ENCODE measurements around the gene FMNL2.

Gene FMNL2

DNA sequence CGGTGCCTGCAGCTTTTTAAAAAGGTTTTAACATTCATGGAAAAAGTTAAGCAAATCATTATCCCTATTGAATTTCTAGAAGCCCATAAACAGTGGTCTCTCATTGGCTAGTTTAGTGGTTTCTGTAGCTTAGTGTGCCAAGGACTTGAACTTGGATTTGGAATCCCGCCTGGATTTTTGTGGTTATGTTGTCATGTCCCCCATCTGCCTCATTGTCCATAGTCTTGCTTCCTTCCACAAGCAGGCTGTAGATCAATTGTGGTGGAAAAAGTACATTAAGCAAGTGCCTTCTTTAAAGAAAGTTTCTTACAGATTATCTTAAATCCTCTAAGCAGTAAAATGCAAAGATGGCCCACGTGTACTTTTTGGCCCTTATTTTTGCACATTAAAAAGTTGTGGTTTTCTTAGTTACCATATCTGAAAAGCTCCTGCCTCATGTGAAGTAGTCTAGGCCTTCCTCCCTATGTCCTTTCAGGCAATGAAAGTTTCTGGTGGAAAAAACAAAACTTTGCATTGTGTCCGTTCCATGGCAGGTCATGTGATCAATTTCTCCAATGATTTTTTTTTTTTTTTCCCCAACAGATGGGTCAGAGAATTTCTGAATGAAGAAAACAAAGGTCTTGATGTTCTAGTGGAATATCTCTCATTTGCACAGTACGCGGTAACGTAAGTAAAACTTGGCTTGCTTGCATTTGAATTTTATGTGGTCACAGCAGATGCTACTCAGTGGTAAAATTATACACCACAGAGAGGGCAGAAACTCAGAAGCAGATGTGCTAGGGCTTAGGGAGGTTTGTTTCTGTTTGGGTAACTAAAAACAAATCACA is 223.4 kb downstream of the FMNL2 start:
- DNase-seq (ENCODE audit: low read depth) = peak; percentile 94

DNA sequence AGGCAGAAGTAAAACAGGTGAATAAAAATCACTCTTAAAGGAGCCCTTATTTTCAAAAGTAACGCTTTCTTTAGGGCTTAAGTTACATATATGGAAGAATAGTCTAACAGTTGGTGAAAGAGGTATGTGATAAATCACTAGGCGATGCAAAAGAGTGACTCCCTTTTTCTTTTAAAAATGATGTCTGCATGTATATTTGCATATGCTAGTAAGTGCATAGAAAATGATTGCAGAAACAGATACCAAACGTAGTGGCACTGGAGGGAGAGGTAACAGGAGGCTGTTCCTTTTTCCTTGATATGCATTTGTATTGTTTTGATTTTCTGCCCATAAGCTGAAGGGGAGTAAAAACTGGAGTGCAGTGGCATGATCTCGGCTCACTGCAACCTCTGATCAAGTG is 224.0 kb downstream of the FMNL2 start:
- no peak for DNase-seq (ENCODE audit: low read depth)

DNA sequence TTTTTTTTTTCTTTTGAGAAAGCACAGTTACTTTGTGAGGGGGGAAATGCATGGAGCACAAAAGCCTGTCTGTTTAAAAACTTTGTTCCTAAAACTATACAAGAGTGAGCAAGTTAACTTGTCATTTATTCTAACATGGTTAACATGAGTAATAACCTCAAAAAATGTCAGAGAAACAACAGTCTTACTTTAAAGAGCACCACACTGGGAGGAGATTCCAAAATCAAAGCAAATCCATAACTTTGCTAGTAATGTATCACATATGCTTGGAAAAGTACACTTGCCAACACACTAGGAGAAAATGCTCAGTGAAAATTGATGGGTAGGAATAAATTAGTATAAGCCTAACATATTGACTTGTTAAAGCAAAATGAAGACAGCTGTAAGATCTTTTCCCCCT is 225.2 kb downstream of the FMNL2 start:
- peak; percentile 83 for DNase-seq (ENCODE audit: low read depth)

DNA sequence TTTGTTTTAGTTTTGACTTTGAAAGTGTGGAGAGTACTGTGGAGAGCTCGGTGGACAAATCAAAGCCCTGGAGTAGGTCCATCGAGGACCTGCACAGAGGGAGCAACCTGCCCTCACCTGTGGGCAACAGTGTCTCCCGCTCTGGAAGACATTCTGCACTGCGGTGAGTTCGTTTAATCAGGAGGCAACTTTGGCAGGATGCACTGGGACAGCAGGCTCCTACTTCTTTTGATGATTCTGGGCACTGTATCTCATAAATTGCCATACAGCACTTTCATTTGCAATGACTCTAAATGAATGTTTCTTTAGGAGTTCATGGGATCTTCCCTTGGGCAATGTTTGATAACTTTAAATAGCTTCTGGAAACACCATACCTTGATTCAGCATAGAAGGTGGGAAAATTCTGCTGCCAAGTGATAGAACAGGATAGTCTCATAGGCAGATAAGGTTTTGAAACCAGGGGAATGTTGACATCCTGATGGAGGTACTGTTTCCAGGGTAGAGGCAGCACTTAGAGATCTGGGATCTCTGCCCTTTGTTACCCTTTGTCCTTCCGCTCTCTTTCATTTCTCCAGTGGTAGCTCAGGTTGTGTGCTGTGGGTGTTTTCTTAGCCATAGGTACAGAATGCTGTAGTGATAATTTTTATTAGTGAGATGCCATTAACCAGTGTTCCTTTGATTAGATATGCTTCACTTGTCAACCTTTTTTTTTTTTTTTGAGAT is 226.1 kb downstream of the FMNL2 start:
- no peak for DNase-seq (ENCODE audit: low read depth)

DNA sequence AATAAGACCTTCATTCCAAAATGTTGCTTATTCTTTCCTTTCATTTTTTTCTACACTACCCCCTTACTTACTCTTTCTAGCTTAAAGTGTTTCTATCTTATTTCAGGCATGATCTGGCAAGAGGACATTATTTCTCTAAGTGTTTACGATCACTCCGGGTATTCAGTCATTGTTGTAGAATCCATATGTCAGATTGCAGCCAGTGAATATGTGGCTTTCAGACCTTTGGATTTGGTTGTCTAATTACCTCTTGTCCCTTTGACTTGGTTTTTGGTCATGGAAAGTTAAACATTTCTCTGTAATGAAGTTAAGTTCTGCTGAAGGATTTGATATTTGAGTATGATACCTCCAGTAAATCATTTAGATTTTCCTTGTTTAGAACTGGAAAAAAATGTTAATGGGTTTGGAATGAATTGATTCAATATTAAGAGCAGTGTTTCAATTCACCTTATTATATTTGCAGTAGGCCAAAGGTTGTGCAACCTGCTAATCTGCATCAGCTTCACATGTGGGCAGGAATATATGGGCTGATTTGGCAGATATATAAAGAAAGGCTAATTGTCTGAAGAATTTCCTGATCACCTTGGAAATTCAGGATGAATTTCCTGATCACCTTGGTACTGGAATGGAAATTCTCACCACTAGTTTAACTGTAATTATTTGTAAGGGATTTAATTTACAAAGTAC is 227.4 kb downstream of the FMNL2 start:
- DNase-seq (ENCODE audit: low read depth) = no peak

DNA sequence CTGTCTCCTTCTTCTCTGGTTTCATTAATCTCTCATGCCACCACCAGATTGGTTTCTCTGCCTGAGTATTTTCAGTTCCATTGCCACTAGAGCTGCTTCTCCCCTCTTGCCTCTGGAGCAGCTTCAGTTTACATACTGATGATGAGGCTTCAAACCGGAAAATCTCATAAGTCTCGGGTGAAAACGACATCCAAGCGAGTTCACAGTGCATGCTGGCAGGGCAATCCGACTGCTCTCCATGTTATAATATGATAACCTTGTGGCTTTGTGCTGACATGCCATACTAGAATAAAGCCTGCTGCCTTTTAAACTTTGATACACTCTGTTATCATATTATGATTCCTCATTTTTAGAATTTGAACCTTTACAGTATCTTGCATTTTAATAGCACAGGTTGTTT is 228.8 kb downstream of the FMNL2 start:
- DNase-seq (ENCODE audit: low read depth) = no peak

DNA sequence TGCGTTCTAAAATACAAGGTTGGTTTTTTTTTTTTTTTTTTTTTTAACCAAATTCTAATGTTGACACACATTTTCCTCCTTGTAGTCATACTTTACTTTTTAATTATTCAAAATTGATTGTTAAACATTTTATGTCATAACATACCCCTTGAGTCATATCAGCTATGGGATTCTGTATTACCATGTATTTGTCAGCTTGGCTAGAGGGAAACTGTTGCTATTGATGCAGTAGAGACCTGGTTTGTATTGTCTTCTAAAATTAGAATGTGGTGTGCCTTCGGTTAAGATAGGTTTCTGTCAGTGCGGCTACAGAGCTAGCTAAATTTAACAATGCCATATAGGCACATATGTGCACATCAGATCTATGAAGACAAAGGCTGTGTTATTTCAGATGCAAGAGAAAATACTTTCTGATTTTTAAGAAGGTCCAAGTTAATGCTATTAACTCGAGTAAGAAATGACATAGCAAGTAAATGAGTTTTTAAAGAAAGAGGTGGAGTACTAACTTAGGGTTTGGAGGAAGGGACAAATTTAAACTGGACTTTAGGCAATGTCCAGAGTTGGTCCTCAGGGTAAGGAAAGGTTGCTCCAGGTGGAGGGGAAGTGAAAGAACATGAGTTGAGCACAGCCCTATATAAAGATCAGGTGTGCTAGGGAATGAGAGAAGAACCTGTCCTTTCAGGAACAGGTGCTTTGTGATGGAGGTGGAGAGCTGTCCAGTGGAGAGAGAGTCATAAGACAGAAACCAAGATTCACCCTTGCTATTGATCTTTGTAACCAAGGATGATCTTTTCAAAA is 230.0 kb downstream of the FMNL2 start:
- DNase-seq (ENCODE audit: low read depth) = no peak

DNA sequence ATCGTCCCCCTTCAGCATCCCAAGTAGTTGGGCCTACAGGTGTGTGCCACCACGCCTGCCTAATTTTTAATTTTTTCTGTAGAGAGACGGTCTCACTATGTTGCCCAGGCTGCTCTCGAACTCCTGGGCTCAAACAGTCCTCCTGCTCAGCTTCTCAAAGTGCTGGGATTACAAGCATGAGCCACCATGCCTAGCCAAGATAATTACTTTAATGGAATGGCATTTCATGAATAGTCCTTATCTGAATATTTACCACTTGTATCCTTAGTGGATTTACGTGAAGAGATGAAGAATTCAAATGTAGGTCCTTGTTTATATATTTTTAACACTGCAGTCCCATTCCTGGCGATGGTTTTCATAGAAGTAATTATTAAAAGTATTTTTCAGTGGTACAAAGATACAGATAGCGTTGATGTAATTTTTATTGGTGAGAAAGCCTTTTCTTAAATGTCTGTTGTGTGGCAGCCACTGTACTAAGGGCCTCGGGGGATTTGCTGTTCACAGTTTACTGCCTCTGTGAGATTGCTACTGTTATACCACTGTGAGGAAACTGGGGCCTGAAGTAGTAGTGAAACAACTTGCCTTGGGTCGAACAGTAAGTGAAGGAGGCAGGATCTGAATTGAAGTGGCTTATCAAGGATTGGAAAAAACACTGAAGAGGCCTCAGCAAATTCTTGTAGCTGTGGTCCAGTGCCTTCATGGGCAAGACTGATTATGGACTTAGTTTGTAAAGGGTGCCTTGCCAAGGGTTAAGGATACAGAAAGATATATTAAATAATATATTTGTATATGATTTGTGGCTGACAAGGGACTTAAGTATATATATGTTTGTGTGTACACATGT is 231.1 kb downstream of the FMNL2 start:
- DNase-seq (ENCODE audit: low read depth) = no peak

DNA sequence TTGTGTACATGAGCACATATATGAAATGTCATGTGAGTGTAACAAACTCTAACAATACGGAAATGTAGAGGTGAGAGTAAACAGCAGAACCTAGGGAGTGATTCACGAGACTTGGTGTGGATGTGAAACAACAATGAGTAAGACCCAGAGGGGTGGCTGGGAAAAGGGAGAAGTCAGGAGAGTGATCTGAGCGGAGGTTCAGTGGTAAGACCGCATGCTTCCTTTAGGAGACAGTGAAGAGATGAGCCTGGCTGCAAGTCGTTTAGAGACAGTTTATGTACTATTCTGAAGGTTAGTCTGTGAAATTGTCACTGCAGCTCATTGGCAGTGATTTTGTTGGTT is 231.7 kb downstream of the FMNL2 start:
- DNase-seq (ENCODE audit: low read depth) = no peak

DNA sequence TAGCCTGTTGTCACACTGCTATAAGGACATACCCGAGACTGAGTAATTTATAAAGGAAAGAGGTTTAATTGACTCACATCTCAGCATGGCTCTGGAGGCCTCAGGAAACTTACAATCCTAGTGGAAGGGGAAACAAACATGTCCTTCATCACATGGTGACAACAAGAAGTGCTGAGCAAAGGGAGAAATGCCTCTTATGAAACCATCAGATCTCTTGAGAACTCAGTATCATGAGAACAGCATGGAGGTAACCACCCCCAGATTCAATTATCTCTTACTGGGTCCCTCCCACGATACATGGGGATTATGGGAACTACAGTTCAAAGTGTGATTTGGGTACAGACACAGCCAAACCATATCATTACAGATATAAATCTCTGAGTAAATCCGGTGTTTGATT is 233.6 kb downstream of the FMNL2 start:
- DNase-seq (ENCODE audit: low read depth) = no peak

DNA sequence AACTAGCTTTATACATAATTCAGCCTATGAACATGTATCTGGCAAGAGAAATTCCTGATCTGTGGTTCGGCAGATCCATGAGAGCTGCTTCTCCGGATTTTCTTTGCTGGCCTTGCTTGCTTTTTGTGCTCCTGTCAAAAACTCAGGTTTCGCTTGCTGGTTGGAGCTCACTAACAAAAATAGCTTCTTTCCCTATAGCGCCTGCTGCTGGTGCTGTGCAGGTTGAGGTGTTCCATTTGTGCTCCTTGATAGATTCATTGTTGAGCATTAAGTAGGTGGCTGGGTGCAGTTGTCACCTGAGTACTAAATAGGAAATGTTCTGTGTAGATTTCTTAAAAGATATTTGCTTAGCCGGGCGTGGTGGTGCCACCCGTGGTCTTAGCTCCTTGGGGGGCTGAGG is 234.2 kb downstream of the FMNL2 start:
- no peak for DNase-seq (ENCODE audit: low read depth)

DNA sequence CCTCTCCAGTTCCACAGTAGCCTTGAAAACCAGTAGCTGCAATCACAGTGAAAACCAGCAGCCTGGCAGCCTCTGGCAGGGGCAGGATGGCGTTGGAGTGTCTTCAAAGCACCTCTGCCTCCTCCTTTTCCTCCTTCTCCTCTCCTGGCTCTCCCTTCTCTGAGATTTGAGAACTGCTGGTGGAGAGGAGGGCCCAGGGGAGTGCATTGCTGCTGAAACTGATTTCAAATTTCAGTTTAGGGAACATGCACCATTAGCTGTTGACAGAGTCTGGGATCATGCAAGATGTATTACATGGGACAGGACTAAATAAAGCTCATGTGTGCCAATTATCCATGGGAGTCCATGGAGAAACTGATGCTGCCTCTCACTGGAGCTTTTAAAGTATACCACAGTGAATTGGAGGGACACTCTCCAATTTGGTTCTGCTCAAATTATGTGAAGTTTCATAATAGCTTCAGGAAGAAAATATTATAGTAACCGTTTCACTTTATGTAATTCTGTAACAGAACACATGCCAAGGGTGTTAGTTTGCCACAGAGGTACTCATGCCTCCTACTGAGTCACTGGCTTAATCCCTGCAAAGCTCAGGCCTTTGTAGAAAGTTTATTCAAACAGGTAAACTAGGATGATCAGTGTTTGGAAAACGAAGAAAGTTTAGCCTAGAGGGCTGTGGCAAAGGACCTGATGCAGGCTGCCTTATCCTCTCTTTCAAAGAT is 236.2 kb downstream of the FMNL2 start:
- no peak for DNase-seq (ENCODE audit: low read depth)

DNA sequence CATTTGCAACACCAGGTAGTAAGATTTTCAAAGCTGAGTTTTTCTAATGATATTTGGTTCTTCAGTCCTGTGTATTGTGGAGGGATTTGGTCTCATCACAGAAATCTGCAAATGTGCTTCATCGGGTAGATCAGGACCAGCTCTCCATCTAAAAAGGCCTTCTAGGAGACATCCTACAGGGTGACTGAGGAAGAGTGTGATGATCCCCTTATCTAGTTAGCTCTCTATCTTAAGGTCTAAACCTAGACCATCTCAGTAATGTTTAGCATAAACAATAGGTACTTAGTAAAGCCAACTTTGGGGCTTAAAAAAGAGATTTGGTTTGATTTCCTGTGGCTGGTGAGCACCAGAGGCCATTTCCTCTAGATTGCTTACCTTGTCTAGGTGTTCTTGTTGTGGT is 237.1 kb downstream of the FMNL2 start:
- DNase-seq (ENCODE audit: low read depth) = no peak

DNA sequence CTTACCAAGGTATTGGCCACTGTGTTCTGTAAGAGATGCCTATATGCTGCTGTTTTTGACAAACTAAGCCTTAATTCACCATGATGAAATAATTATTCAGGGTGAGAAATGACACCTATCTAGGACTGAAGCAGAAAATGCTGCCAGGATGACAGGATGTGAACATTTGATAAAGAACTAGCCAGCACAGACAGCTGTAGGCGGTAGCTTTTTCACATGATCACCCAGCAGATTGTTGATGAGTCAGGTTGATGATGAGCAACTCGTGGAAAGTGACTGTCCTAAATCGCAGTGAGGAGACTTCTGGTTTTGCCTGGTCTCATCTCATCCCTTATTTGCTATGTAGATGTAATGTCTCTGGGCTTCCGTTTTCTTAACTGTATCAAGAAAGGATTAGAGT is 238.2 kb downstream of the FMNL2 start:
- DNase-seq (ENCODE audit: low read depth) = peak; percentile 95

DNA sequence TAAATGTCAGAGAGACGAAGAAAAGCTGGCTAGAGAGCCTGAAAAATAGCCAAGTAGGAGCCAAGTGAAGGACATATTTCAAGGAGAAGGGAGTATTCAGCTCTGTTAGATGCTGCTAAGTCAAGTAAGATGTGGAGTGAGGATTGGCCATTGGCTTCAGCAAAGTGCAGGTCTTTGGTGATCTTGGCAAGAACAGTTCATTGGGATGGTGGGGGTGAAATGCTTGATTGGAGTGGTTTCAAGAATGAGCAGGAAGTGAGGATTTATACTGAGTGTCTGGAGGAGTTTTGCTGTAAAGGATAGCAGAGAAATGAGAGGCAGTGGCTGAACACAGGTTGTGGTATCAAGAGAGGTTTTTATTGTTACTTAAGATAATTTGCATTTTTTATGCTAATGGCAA is 242.6 kb downstream of the FMNL2 start:
- DNase-seq (ENCODE audit: low read depth) = peak; percentile 47

DNA sequence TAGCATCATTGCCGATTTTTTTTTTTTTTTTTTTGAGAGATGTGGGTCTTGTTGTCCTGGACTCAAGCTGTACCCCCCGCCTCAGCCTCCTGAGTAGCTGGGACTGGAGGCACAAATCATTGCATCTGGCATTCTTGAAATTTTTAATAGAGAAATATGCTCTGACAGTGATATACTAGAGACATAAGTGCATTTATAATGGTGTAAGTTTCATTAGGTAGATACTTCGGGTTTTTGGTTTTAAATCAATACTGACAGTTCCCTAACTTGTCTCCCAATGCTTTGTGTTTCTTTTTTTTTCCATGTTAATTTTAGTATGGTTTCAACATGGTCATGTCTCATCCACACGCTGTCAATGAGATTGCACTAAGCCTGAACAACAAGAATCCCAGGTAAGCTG is 243.6 kb downstream of the FMNL2 start:
- no peak for DNase-seq (ENCODE audit: low read depth)

DNA sequence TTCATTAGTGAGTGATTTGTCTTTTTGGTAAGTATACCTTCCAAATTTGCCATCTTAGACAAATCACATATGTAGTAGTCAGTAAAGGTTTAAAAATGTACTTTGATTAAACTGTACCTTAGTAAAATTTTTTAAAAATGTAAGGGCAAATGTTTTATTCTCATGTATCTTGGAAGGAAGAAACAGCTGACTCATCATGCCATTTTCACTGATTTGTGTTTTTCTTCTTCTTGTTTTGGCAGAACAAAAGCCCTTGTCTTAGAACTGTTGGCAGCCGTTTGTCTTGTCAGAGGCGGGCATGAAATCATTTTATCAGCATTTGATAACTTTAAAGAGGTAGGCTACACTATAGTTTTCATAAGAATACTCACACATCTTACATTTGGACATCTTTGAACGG is 245.7 kb downstream of the FMNL2 start:
- DNase-seq (ENCODE audit: low read depth) = no peak

DNA sequence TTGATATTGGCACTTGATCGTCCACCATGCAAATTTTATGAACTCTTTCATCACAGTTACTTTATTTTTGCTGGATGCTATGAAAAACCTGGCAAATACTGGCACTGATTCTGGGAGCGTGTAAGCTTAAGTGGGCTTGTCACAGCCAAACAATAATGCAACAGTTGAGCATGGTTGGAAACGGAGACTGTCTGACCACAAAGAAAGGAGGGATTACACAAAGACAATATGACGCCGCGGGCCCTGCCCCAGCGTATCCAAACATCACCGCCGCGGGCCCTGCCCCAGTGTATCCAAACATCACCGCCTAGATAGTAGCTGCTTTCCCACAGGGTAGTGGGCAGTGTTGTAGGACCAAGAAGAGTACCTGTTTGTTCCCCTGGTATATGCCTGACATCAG is 246.4 kb downstream of the FMNL2 start:
- no peak for DNase-seq (ENCODE audit: low read depth)

DNA sequence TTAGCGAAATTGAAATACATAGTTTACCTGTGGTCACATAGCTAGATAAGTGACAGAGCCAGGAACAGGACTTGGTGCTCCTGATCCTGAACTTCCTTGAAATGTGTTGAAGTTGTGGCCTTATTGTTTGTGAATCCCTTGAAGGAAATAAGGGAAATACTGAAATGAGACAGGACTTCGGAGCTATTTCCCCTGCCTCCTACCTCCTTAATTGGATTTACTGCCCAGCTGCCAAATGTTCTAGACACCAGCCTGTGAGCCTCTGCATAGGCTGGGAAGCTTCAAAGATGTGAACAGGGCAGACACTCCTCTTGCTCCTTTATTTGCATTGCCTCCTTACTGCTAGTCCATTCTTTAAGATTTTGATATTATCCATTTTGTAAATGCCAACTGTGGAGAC is 247.1 kb downstream of the FMNL2 start:
- no peak for DNase-seq (ENCODE audit: low read depth)

DNA sequence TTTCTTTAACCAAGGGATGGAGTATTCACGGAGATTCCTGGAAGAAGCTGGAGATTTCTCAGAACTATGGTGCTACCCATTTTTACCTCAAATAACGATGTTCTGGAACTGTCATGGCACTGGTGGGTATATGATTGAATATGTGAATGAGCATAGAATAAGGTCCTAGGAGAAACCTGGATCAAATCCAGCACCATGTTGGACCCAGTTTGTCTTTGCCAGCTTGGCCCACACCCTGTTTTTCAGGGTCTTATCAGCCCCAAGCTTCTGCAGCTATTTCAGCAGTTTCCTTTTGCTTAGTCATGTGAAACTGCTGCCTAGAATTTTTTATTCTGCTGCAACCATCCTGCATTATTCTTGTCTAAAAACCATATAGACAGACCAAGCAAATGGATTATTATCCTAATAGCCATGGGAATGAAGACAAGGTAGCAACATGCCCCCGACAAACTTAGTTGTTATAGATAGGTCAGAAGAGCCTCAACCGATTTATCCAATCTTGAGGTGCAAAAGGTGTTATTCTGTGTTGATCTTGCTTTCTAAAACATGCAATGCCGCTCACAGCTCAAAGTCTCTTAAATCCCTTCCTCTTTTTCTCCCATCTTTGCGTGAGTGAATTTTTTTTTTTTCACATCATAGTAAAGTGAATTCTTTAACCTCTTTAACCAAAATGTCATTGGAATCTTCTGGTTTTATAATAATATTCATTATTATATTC is 248.7 kb downstream of the FMNL2 start:
- DNase-seq (ENCODE audit: low read depth) = no peak

All from EH (cell line).